Measurements from ENCODE around the gene OR2V2. TPM values are rescaled to one million over a fixed set of nuclear protein-coding genes. Genes with fewer than 3 reads are reported as not detected.

Gene OR2V2
- total and polyA plus RNA-seq, 4 donors: not detected

GRCh38 chr5:181192337-181193046 is 45.1 kb downstream of the OR2V2 start:
- Histone ChIP-seq H3K9me3 (ENCODE audit: control insufficient read depth in 4 of 4, low read length in 3 of 4) (no peaks in the 10 kb centered on the region), H3K36me3 (ENCODE audit: control insufficient read depth in 4 of 4, insufficient read depth in 3 of 4, low read depth in 1 of 4, low read length in 3 of 4) (no peaks in the 10 kb centered on the region), H3K27ac (ENCODE audit: low read depth in 1 of 2, low read length in 2 of 2) (peak overlapping the region in 1 of 2 donors; percentile 78), H3K4me1 (ENCODE audit: control insufficient read depth in 4 of 4, insufficient read depth in 4 of 4, low read length in 3 of 4) (peaks cover 4 to 39% (median 27%) of the 10 kb centered on the region in 4 donors), H3K27me3 (ENCODE audit: control insufficient read depth in 4 of 4, insufficient read depth in 4 of 4, low read length in 3 of 4) (no peaks in the 10 kb centered on the region), H3K9ac (ENCODE audit: low read depth in 1 of 2, low read length in 2 of 2) (peak overlapping the region; percentile 19 to 30), H3K4me3 (ENCODE audit: low read depth in 1 of 3, low read length in 3 of 3) (peak overlapping the region; percentile 76 to 89 (median 77))
- no peak for DNase-seq (ENCODE audit: low spot score)
- 58% methylated on average over 12 of the region's 12 CpGs for WGBS
- peak in 1 of 2 donors; percentile 13 for TF ChIP-seq HNF4A (conservative IDR thresholded peaks at IDR 0.05)
- TF ChIP-seq NR2F2 (IDR thresholded peaks at IDR 0.05): no peak

- WGBS: 80% methylated on average over 2 of the region's 2 CpGs
- Histone ChIP-seq H3K36me3 (ENCODE audit: control insufficient read depth in 4 of 4, insufficient read depth in 3 of 4, low read depth in 1 of 4, low read length in 3 of 4) (no peaks in the 10 kb centered on the region), H3K9ac (ENCODE audit: low read depth in 1 of 2, low read length in 2 of 2) (no peak overlapping the region), H3K4me1 (ENCODE audit: control insufficient read depth in 4 of 4, insufficient read depth in 4 of 4, low read length in 3 of 4) (peaks cover 4 to 34% (median 24%) of the 10 kb centered on the region in 4 donors), H3K27me3 (ENCODE audit: control insufficient read depth in 4 of 4, insufficient read depth in 4 of 4, low read length in 3 of 4) (no peaks in the 10 kb centered on the region), H3K9me3 (ENCODE audit: control insufficient read depth in 4 of 4, low read length in 3 of 4) (no peaks in the 10 kb centered on the region), H3K4me3 (ENCODE audit: low read depth in 1 of 3, low read length in 3 of 3) (no peak overlapping the region), H3K27ac (ENCODE audit: low read depth in 1 of 2, low read length in 2 of 2) (no peak overlapping the region)
- TF ChIP-seq RXRA (IDR thresholded peaks at IDR 0.05): peak in 1 of 2 donors; percentile 33
- no peak for TF ChIP-seq FOXA1 (IDR thresholded peaks at IDR 0.05)
- DNase-seq (ENCODE audit: low spot score): no peak
Measured at GRCh38 chr5:181193656-181194055, 46.3 kb downstream of the OR2V2 start.

GRCh38 chr5:181194489-181195248 is 47.3 kb downstream of the OR2V2 start:
- Histone ChIP-seq H3K36me3 (ENCODE audit: control insufficient read depth in 4 of 4, insufficient read depth in 3 of 4, low read depth in 1 of 4, low read length in 3 of 4) (no peaks in the 10 kb centered on the region), H3K9me3 (ENCODE audit: control insufficient read depth in 4 of 4, low read length in 3 of 4) (no peaks in the 10 kb centered on the region), H3K9ac (ENCODE audit: low read depth in 1 of 2, low read length in 2 of 2) (no peak overlapping the region), H3K4me3 (ENCODE audit: low read depth in 1 of 3, low read length in 3 of 3) (no peak overlapping the region), H3K4me1 (ENCODE audit: control insufficient read depth in 4 of 4, insufficient read depth in 4 of 4, low read length in 3 of 4) (peaks cover 4 to 25% (median 15%) of the 10 kb centered on the region in 4 donors), H3K27ac (ENCODE audit: low read depth in 1 of 2, low read length in 2 of 2) (no peak overlapping the region), H3K27me3 (ENCODE audit: control insufficient read depth in 4 of 4, insufficient read depth in 4 of 4, low read length in 3 of 4) (no peaks in the 10 kb centered on the region)
- peak; percentile 77 for DNase-seq (ENCODE audit: low spot score)
- 68% methylated on average over 21 of the region's 21 CpGs for WGBS
- TF ChIP-seq REST (IDR thresholded peaks at IDR 0.05) (no peak), SP1 (IDR thresholded peaks at IDR 0.05) (no peak), YY1 (IDR thresholded peaks at IDR 0.05) (no peak), RAD21 (IDR thresholded peaks at IDR 0.05) (no peak), GABPA (IDR thresholded peaks at IDR 0.05 in 1 of 2, conservative IDR thresholded peaks at IDR 0.05 in 1 of 2) (no peak), ZBTB33 (IDR thresholded peaks at IDR 0.05) (no peak), FOXA2 (IDR thresholded peaks at IDR 0.05) (no peak), TAF1 (conservative IDR thresholded peaks at IDR 0.05) (no peak), EGR1 (IDR thresholded peaks at IDR 0.05; ENCODE audit: low read depth in 2 of 2) (no peak), ATF3 (IDR thresholded peaks at IDR 0.05) (no peak), JUND (IDR thresholded peaks at IDR 0.05) (no peak), HNF4G (IDR thresholded peaks at IDR 0.05) (no peak), FOXA1 (IDR thresholded peaks at IDR 0.05) (no peak), RXRA (IDR thresholded peaks at IDR 0.05) (no peak), MAX (IDR thresholded peaks at IDR 0.05) (no peak)

Measured in liver (tissue), 9 donors.